Common myeloid progenitor, CD34-positive (primary cell): ENCODE data around the gene CSTB.
A peak's percentile ranks its signal among the peaks of the same experiment; 100 is the strongest.

ENCODE experiments used
- CTCF ChIA-PET: fragments of 350-600 bp; sonication (Branson Sonifier 250); formaldehyde crosslinking; loops from one replicate; lab custom pipeline; 2021; ENCODE audit warnings: antibody characterized with exemption; lab: Charles Lee
- POLR2A ChIA-PET: fragments of 350-600 bp; sonication (Branson Sonifier 250); formaldehyde crosslinking; loops from one replicate; lab custom pipeline; 2021; ENCODE audit warnings: antibody characterized with exemption; lab: Charles Lee
- DNase-seq, 3 donors: peaks; one replicate each; pipeline versions ENCODE4 v3.0.0 to v3.0.0-alpha.2; 2013
- H3K27ac ChIP-seq, 2 experiments: 1 replicate in 1 of 2; 2 replicates in 1 of 2; pipeline ENCODE4 v1.7.0; 2013; ENCODE audit warnings: inconsistent platforms in 2 of 2, low read length in 2 of 2, mild to moderate bottlenecking in 2 of 2, low read depth in 1 of 2, moderate library complexity in 1 of 2; ENCODE audit not compliant: severe bottlenecking in 2 of 2, insufficient read depth in 1 of 2, poor library complexity in 1 of 2
- H3K27me3 ChIP-seq, 5 experiments: replicated peaks in 2 of 5; 1 replicate in 3 of 5; 2 replicates in 2 of 5; pipeline versions ENCODE4 v1.6.1 to v1.7.0; 2013; ENCODE audit warnings: low read length in 4 of 5, mild to moderate bottlenecking in 2 of 5, moderate library complexity in 2 of 5, inconsistent platforms in 1 of 5; ENCODE audit not compliant: insufficient read depth in 5 of 5, control insufficient read depth in 4 of 5
- H3K36me3 ChIP-seq, 4 experiments: 1 replicate in 2 of 4; 2 replicates in 2 of 4; pipeline versions ENCODE4 v1.6.1 to v1.7.0; 2013; ENCODE audit warnings: low read length in 3 of 4, control low read depth in 1 of 4, mild to moderate bottlenecking in 1 of 4; ENCODE audit not compliant: control insufficient read depth in 4 of 4, insufficient read depth in 4 of 4
- H3K4me1 ChIP-seq, 4 experiments: 1 replicate in 3 of 4; 2 replicates in 1 of 4; pipeline versions ENCODE4 v1.6.1 to v1.7.1; 2013; ENCODE audit warnings: low read length in 3 of 4, mild to moderate bottlenecking in 3 of 4, control low read depth in 1 of 4, inconsistent platforms in 1 of 4, moderate library complexity in 1 of 4; ENCODE audit not compliant: control insufficient read depth in 4 of 4, insufficient read depth in 4 of 4; ENCODE audit errors: control extremely low read depth in 1 of 4
- H3K4me3 ChIP-seq, 7 experiments: 1 replicate in 4 of 7; 2 replicates in 3 of 7; pipeline versions ENCODE4 v1.5.1 to v1.7.0; 2013; ENCODE audit warnings: mild to moderate bottlenecking in 7 of 7, low read length in 6 of 7, moderate library complexity in 6 of 7, inconsistent platforms in 2 of 7, low read depth in 2 of 7, control low read depth in 1 of 7; ENCODE audit not compliant: insufficient read depth in 4 of 7, control insufficient read depth in 1 of 7; ENCODE audit errors: extremely low read depth in 1 of 7
- H3K9me3 ChIP-seq, 5 experiments: 1 replicate in 4 of 5; 2 replicates in 1 of 5; pipeline versions ENCODE4 v1.6.1 to v1.7.1; 2013; ENCODE audit warnings: low read length in 4 of 5, mild to moderate bottlenecking in 2 of 5, inconsistent platforms in 1 of 5, low read depth in 1 of 5, moderate library complexity in 1 of 5; ENCODE audit not compliant: control insufficient read depth in 4 of 5, insufficient read depth in 2 of 5; ENCODE audit errors: control extremely low read depth in 1 of 5
- WGBS: methylation state at CpG from one replicate; pipeline ENCODE4 v1.1.5; 2013; ENCODE audit not compliant: insufficient coverage; 5-methylcytosine and 5-hydroxymethylcytosine counted together

CSTB gene

DNA sequence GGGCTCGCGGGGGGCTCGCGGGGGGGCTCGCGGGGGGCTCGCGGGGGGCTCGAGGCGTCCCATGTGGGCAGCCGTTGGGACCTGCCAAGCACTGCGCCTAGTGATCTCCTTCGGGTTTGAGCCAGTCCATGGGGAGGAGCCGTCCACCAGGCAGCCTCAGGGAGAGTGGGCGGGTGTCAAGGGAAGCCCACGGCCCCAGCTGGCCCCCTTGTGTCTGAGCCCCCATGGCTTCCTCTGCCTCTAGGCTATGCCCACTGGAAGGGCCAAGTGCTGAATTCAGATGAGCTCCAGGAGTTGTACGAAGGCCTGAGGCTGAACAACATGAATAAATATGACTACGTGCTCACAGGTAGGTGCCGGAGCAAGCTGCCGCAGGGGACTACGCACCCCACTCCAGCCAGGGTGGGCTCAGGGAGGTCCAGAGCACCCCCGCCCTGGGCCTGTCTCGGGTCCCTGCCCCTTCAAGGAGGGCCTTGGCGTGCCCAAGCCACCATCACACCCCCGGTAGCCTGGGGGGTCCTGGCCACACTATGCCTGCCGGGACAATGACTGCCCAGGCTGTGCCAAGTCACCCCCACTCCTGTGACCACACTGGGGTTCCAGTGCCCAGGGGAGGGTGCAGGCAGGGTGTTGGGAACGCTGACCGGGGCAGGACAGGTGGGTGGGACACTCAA lies 34.5 kb downstream of the CSTB start:
- CTCF ChIA-PET, result no interaction called here
- H3K36me3 ChIP-seq, result peaks cover 0 to 38% (median 12%) of the 10 kb centered on the region in 4 experiments
- no peaks in the 10 kb centered on the region for H3K9me3 ChIP-seq
- DNase-seq, result peak in 1 of 3 donors; percentile 19
- 84% methylated on average over 25 of the region's 28 CpGs for WGBS
- no peaks in the 10 kb centered on the region for H3K27me3 ChIP-seq
- POLR2A ChIA-PET, result no interaction called here
- peaks cover 0 to 14% (median 10%) of the 10 kb centered on the region in 4 experiments for H3K4me1 ChIP-seq
- H3K4me3 ChIP-seq, result no peak overlapping the region
- no peak overlapping the region for H3K27ac ChIP-seq

DNA sequence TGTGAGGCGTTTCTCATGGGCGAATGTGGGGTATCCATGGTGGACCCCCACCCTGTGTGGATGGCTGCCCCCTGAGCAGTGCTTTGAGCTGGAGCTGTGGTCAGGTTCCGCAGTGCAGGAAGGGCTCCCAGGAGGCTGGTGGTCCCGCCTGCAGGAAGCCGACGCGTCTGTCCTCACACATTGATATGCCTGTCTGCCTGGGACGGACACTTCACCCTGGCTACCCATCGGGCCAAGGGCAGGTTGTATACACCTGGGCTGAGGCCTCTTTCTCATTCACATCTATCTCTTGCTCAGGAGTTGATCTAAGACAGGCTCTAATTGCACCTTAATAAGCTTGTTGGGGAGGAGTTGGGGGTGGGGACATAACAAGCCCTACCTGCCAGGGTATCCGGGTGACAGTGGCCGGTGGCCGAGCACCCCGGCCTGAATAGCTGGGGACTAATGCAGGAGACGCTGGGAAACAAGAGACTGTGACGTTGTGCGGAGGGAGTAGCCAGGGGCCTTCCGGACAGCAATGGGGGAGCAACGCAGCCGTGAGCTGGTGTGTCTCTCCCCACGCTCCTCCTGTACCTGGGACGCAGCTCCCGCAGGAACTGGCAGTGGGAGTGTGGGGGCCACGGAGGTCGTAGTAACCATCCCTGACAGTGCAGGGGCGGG lies 35.5 kb downstream of the CSTB start:
- no peak overlapping the region for H3K27ac ChIP-seq
- peaks cover 0 to 35% (median 12%) of the 10 kb centered on the region in 4 experiments for H3K36me3 ChIP-seq
- no peaks in the 10 kb centered on the region for H3K9me3 ChIP-seq
- WGBS, result 80% methylated on average over 14 of the region's 25 CpGs
- peaks cover 0 to 14% (median 10%) of the 10 kb centered on the region in 4 experiments for H3K4me1 ChIP-seq
- CTCF ChIA-PET, result no interaction called here
- peak; percentile 26 to 64 (median 62) for DNase-seq
- no peak overlapping the region for H3K4me3 ChIP-seq
- no peaks in the 10 kb centered on the region for H3K27me3 ChIP-seq
- POLR2A ChIA-PET, result no interaction called here

DNA sequence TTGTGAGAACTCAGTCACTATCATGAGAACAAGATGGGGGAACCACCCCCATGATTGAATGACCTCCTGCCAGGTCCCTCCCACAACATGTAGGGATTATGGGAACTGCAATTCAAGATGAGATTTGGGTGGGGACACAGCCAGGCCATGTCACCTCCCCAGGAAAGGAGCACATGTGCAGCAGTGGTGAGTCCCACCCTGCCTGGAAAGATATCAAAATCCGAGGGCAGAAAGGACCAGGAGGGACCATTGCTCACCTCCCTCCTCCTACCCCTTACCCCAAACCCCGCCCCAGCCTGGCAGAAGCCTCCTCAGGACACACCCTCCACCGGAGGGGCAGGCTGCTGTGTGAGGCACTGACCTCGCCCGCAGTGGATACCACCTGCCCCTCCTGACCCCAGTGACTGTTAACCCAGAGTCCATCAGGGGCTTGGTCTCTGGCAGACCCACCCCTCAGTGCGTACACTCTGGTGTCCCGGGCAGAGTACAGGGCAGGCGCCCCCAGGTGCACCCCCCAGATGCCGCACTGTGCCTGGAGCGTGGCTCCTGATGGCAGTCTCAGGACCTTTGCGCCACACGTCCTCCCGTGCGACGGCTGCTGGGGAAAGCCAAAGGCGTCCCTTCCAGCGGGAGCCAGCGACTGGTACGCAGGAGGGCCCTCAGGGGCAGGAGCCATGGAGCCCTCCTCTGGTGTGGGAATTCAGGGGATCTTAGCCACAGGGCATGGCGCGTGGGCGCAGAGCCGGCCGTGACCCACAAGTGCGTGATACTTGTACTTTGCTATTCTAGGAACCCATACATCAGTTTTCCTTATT lies 36.3 kb downstream of the CSTB start:
- POLR2A ChIA-PET, result no interaction called here
- peaks cover 0 to 16% (median 10%) of the 10 kb centered on the region in 4 experiments for H3K4me1 ChIP-seq
- WGBS, result 93% methylated on average over 20 of the region's 25 CpGs

DNA sequence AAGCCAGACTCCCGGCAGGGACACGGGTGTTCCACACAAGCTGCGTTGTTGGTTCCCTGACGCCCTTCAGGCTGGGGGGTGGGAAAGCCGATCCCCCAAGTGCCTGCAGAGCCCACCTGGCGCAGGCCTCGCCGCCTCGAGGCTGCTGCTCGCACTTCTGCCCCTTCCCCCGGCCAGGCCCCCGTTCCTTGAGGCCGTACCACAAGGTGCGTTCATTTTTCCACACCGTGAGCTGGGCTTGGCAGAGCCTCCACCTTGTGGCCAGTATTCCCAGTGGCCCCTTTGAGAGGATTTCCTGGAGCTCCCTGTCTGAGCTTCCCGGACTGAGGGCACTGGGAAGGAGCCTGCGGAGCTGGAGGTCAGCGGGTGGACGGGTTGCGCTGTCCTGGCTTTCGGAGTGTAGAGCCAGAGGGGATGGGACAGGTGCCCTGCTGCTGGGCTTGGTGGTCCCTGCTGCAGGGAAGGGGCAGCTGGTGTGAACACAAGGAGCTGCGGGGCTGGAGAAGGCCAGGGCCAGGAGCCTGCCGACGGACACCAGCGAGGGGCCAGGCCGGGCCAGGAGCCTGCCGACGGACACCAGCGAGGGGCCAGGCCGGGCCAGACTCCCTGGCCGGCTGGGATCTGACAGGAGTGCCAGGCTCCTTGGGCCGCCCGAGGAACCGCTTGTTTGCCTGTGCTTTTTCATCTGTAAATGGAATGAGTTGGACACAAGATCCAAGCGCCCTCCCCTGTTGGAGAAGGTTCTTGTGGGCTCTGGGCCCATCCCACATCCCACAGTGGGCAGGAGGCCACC lies 38.8 kb downstream of the CSTB start:
- ChIA-PET POLR2A (no interaction called here), CTCF (no interaction called here)
- peaks cover 0 to 35% (median 3%) of the 10 kb centered on the region in 4 experiments for H3K36me3 ChIP-seq
- no peak for DNase-seq
- no peaks in the 10 kb centered on the region for H3K27me3 ChIP-seq
- no peak overlapping the region for H3K27ac ChIP-seq
- H3K9me3 ChIP-seq, result no peaks in the 10 kb centered on the region
- peaks cover 0 to 29% (median 10%) of the 10 kb centered on the region in 4 experiments for H3K4me1 ChIP-seq
- 97% methylated on average over 32 of the region's 35 CpGs for WGBS
- H3K4me3 ChIP-seq, result no peak overlapping the region

More for the DNA sequence above, 36.3 kb downstream of the CSTB start:
- CTCF ChIA-PET, result interaction anchor here (1.4 kb wide), 1 partner anchor 10 kb away, joined by 3 read pairs; no protein-coding TSS in a partner anchor
- H3K27ac ChIP-seq, result no peak overlapping the region
- H3K36me3 ChIP-seq, result peaks cover 0 to 39% (median 10%) of the 10 kb centered on the region in 4 experiments
- H3K4me3 ChIP-seq, result no peak overlapping the region
- H3K9me3 ChIP-seq, result no peaks in the 10 kb centered on the region
- peak in 1 of 3 donors; percentile 37 for DNase-seq
- no peaks in the 10 kb centered on the region for H3K27me3 ChIP-seq

GRCh38 chr21:43736224-43736883 lies 39.8 kb downstream of the CSTB start:
- ChIA-PET CTCF (no interaction called here), POLR2A (no interaction called here)
- Histone ChIP-seq H3K4me3 (no peak overlapping the region), H3K27me3 (no peaks in the 10 kb centered on the region), H3K27ac (no peak overlapping the region), H3K9me3 (no peaks in the 10 kb centered on the region), H3K36me3 (peaks cover 0 to 41% (median 3%) of the 10 kb centered on the region in 4 experiments), H3K4me1 (peaks cover 0 to 29% (median 7%) of the 10 kb centered on the region in 4 experiments)
- 97% methylated on average over 23 of the region's 25 CpGs for WGBS
- DNase-seq, result no peak
